Measurements from ENCODE around the gene NAALADL2.
"Not testable (repeated sequence)": the region's sequence is repeated elsewhere in the genome, so short reads cannot be mapped to it uniquely, and the experiment has no call there.

The NAALADL2 gene

GRCh38 chr3:175430983-175431773 lies 572.0 kb downstream of the NAALADL2 start:
- DNase-seq (ENCODE audit: low spot score), result no peak

GRCh38 chr3:175432376-175433025 lies 573.4 kb downstream of the NAALADL2 start:
- DNase-seq (ENCODE audit: low spot score), result no peak

GRCh38 chr3:175433026-175433674 lies 574.0 kb downstream of the NAALADL2 start:
- no peak for DNase-seq (ENCODE audit: low spot score)

GRCh38 chr3:175434561-175434960 lies 575.4 kb downstream of the NAALADL2 start:
- DNase-seq (ENCODE audit: low spot score), result no peak

- no peak for DNase-seq (ENCODE audit: low spot score)
Observed at GRCh38 chr3:175443682-175444081, 584.5 kb downstream of the NAALADL2 start.

GRCh38 chr3:175445741-175446140 lies 586.6 kb downstream of the NAALADL2 start:
- DNase-seq (ENCODE audit: low spot score), result no peak

GRCh38 chr3:175447521-175447920 lies 588.4 kb downstream of the NAALADL2 start:
- DNase-seq (ENCODE audit: low spot score), result no peak

- DNase-seq (ENCODE audit: low spot score), result no peak
Observed at GRCh38 chr3:175453361-175453760, 594.2 kb downstream of the NAALADL2 start.

- no peak for DNase-seq (ENCODE audit: low spot score)
Observed at GRCh38 chr3:175456466-175456865, 597.3 kb downstream of the NAALADL2 start.

- DNase-seq (ENCODE audit: low spot score), result no peak
Observed at GRCh38 chr3:175457301-175457700, 598.2 kb downstream of the NAALADL2 start.

- DNase-seq (ENCODE audit: low spot score), result not testable (repeated sequence)
Observed at GRCh38 chr3:175460849-175461399, 601.8 kb downstream of the NAALADL2 start.

GRCh38 chr3:175464362-175464761 lies 605.2 kb downstream of the NAALADL2 start:
- no peak for DNase-seq (ENCODE audit: low spot score)

- DNase-seq (ENCODE audit: low spot score), result no peak
Observed at GRCh38 chr3:175469124-175469523, 610.0 kb downstream of the NAALADL2 start.

- DNase-seq (ENCODE audit: low spot score), result no peak
Observed at GRCh38 chr3:175475765-175476164, 616.6 kb downstream of the NAALADL2 start.

- DNase-seq (ENCODE audit: low spot score), result no peak
Observed at GRCh38 chr3:175476489-175476888, 617.4 kb downstream of the NAALADL2 start.

- no peak for DNase-seq (ENCODE audit: low spot score)
Observed at GRCh38 chr3:175477651-175478224, 618.6 kb downstream of the NAALADL2 start.

- no peak for DNase-seq (ENCODE audit: low spot score)
Observed at GRCh38 chr3:175478301-175478700, 619.2 kb downstream of the NAALADL2 start.

GRCh38 chr3:175479175-175479574 lies 620.0 kb downstream of the NAALADL2 start:
- DNase-seq (ENCODE audit: low spot score), result no peak

- no peak for DNase-seq (ENCODE audit: low spot score)
Observed at GRCh38 chr3:175479800-175480199, 620.7 kb downstream of the NAALADL2 start.

GRCh38 chr3:175484666-175485065 lies 625.5 kb downstream of the NAALADL2 start:
- DNase-seq (ENCODE audit: low spot score), result no peak

GRCh38 chr3:175485436-175485835 lies 626.3 kb downstream of the NAALADL2 start:
- no peak for DNase-seq (ENCODE audit: low spot score)

GRCh38 chr3:175486255-175486654 lies 627.1 kb downstream of the NAALADL2 start:
- no peak for DNase-seq (ENCODE audit: low spot score)

All from CD4-positive, alpha-beta T cell treated with Interleukin-2 at 100 ng/mL for 4 hours (primary cell).